PC-9 (cell line): ENCODE data around the gene HIPK4. TPM values are rescaled to one million over a fixed set of nuclear protein-coding genes. Genes with fewer than 3 reads are reported as not detected.

Experiments used
- BruUV-seq: library from RNA; stranded (reverse); fragments of 400-500 nt; replicated peaks from 2 replicates; lab custom pipeline; 2021; lab: Mats Ljungman, UMichigan
- CTCF ChIA-PET: fragments of 300-600 bp; sonication (Branson Sonifier 250); formaldehyde crosslinking; loops from one replicate; lab custom pipeline; 2022; ENCODE audit warnings: antibody characterized with exemption; lab: Charles Lee
- POLR2A ChIA-PET: fragments of 300-600 bp; sonication (Branson Sonifier 250); formaldehyde crosslinking; loops from one replicate; lab custom pipeline; 2022; ENCODE audit warnings: antibody characterized with exemption; ENCODE audit not compliant: unreplicated experiment; lab: Charles Lee
- DNase-seq, 2 experiments: peaks; one replicate each; pipeline versions ENCODE4 v3.0.0 to v3.0.0-alpha.2; 2015 to 2022; ENCODE audit warnings: mixed read lengths in 1 of 2
- H2AFZ ChIP-seq: fragments of 200-600 bp; sonication (generic); 2 replicates; pipeline ENCODE4 v1.8.1; 2017; ENCODE audit warnings: antibody characterized with exemption
- H3F3A ChIP-seq: fragments of 200-600 bp; sonication (generic); 2 replicates; pipeline ENCODE4 v1.8.1; 2017; ENCODE audit warnings: antibody characterized with exemption, mild to moderate bottlenecking, low read depth; ENCODE audit not compliant: insufficient read depth
- H3K27ac ChIP-seq: fragments of 200-600 bp; sonication (generic); 2 replicates; pipeline ENCODE4 v1.6.1; 2016; ENCODE audit warnings: mixed run types
- H3K27me3 ChIP-seq: fragments of 200-600 bp; sonication (generic); 2 replicates; pipeline ENCODE4 v1.6.1; 2016; ENCODE audit warnings: low read depth, mixed run types; ENCODE audit not compliant: insufficient read depth
- H3K36me3 ChIP-seq: fragments of 200-600 bp; sonication (generic); 2 replicates; pipeline ENCODE4 v1.6.1; 2016; ENCODE audit warnings: low read depth, mixed run types
- H3K4me1 ChIP-seq: fragments of 200-600 bp; sonication (generic); replicated peaks from 2 replicates; pipeline ENCODE4 v1.6.1; 2016; ENCODE audit warnings: mixed run types; ENCODE audit not compliant: insufficient read depth
- H3K4me2 ChIP-seq: fragments of 200-600 bp; sonication (generic); 2 replicates; pipeline ENCODE4 v1.6.1; 2017; ENCODE audit warnings: mixed run types
- H3K4me3 ChIP-seq: fragments of 200-600 bp; sonication (generic); 2 replicates; pipeline ENCODE4 v1.6.1; 2016; ENCODE audit warnings: mixed run types
- H3K79me2 ChIP-seq: fragments of 200-600 bp; sonication (generic); 2 replicates; pipeline ENCODE4 v1.6.1; 2017; ENCODE audit warnings: low read depth, mixed run types
- H3K9me2 ChIP-seq: fragments of 200-600 bp; sonication (generic); 2 replicates; pipeline ENCODE4 v1.8.1; 2017; ENCODE audit warnings: mild to moderate bottlenecking; ENCODE audit not compliant: insufficient read depth
- H3K9me3 ChIP-seq: fragments of 200-600 bp; sonication (generic); 2 replicates; pipeline ENCODE4 v1.8.1; 2016; ENCODE audit warnings: low read depth; ENCODE audit not compliant: insufficient read depth
- H4K20me1 ChIP-seq: fragments of 200-600 bp; sonication (generic); 2 replicates; pipeline ENCODE4 v1.8.1; 2017; ENCODE audit not compliant: insufficient read depth
- CTCF ChIP-seq: fragments of 200-600 bp; sonication (generic); conservative IDR thresholded peaks from 2 replicates; pipeline ENCODE4 v1.6.1; 2017; ENCODE audit warnings: mixed run types, antibody characterized with exemption, mild to moderate bottlenecking, moderate library complexity
- EZH2 ChIP-seq: fragments of 200-600 bp; sonication (generic); IDR thresholded peaks from 2 replicates; pipeline ENCODE4 v1.8.0; 2017; ENCODE audit warnings: antibody characterized with exemption, low read depth
- intact Hi-C: fragments of 100-400 bp; cut with micrococcal nuclease; formaldehyde crosslinking; loops from one replicate; pipeline ENCODE4 v1.10.0; 2022; ENCODE audit not compliant: unreplicated experiment
- total RNA-seq: library from RNA; stranded (reverse); gene quantifications from 2 replicates; pipeline ENCODE4 v1.2.3, GENCODE V29; 2021

HIPK4 gene
- total RNA-seq, 1 experiment from 2014 or later: 0.37 TPM

GRCh38 chr19:40339018-40339728 is 50.8 kb downstream of the HIPK4 start:
- Histone ChIP-seq H3K4me1 (no peaks in the 10 kb centered on the region), H3K36me3 (no peaks in the 10 kb centered on the region), H3K79me2 (no peaks in the 10 kb centered on the region), H3K4me3 (no peak overlapping the region), H3K9me2 (no peaks in the 10 kb centered on the region), H4K20me1 (no peaks in the 10 kb centered on the region), H3K4me2 (no peak overlapping the region), H3K9me3 (no peaks in the 10 kb centered on the region), H3K27me3 (no peaks in the 10 kb centered on the region), H3F3A (no peaks in the 10 kb centered on the region), H2AFZ (no peak overlapping the region), H3K27ac (no peak overlapping the region)
- POLR2A ChIA-PET: no interaction called here
- CTCF ChIA-PET: no interaction called here
- no peak for DNase-seq
- intact Hi-C loops: no loop called here
- BruUV-seq: no TSS peak
- TF ChIP-seq EZH2: no peak
- no peak for TF ChIP-seq CTCF

- Histone ChIP-seq H3K4me3 (no peak overlapping the region), H3K36me3 (0 out of 2 replicates have a peak, but pooled peaks cover 3% of the 10 kb centered on the region), H3K27me3 (no peaks in the 10 kb centered on the region), H3K9me3 (no peaks in the 10 kb centered on the region), H3K9me2 (no peaks in the 10 kb centered on the region), H3K4me1 (no peaks in the 10 kb centered on the region), H3K79me2 (no peaks in the 10 kb centered on the region), H2AFZ (no peak overlapping the region), H3K27ac (no peak overlapping the region), H3F3A (no peaks in the 10 kb centered on the region), H4K20me1 (no peaks in the 10 kb centered on the region), H3K4me2 (no peak overlapping the region)
- TF ChIP-seq EZH2 (no peak), CTCF (no peak)
- DNase-seq: no peak
- intact Hi-C loops: no loop called here
- CTCF ChIA-PET: interaction anchor here (0.5 kb wide), 1 partner anchor 1113 kb away, joined by 3 read pairs; no protein-coding TSS in a partner anchor
- no TSS peak for BruUV-seq
- POLR2A ChIA-PET: no interaction called here
Measured at GRCh38 chr19:40337594-40337993, 52.4 kb downstream of the HIPK4 start.

DNA sequence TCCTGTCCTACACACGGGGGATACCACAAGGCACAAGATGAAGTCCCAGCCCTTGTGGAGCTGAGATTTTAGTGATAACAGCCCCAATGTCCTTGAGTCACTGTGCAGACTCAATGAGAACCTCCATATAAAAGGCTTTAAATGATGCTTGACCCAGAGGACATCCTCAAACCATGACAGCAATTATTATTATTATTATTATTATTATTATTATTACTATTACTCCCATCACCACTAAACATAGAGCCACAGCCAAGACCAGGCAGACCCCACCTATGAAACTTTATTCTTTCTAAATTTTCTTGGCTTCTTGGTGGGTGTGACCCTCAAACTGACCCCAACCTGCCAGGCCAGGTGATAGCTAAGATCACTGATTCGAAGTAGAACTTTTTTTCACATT is 52.9 kb downstream of the HIPK4 start:
- no peak overlapping the region for H3K4me3 ChIP-seq
- no peaks in the 10 kb centered on the region for H3K79me2 ChIP-seq
- H3K9me2 ChIP-seq: no peaks in the 10 kb centered on the region
- H3K27ac ChIP-seq: no peak overlapping the region
- H2AFZ ChIP-seq: no peak overlapping the region
- H3K4me2 ChIP-seq: no peak overlapping the region
- TF ChIP-seq EZH2 (no peak), CTCF (no peak)
- no peak for DNase-seq
- ChIA-PET POLR2A (no interaction called here), CTCF (no interaction called here)
- intact Hi-C loops: no loop called here
- no peaks in the 10 kb centered on the region for H3K9me3 ChIP-seq
- H3F3A ChIP-seq: no peaks in the 10 kb centered on the region
- 0 out of 2 replicates have a peak, but pooled peaks cover 3% of the 10 kb centered on the region for H3K36me3 ChIP-seq
- BruUV-seq: no TSS peak
- H3K4me1 ChIP-seq: no peaks in the 10 kb centered on the region
- H4K20me1 ChIP-seq: no peaks in the 10 kb centered on the region
- H3K27me3 ChIP-seq: no peaks in the 10 kb centered on the region
